Measurements from ENCODE around the gene RPS6KA3. TPM values are rescaled to one million over a fixed set of nuclear protein-coding genes. Genes with fewer than 3 reads are reported as not detected.

The RPS6KA3 gene
- total RNA-seq, 1 experiment from 2014 or later: 35.5 TPM

DNA sequence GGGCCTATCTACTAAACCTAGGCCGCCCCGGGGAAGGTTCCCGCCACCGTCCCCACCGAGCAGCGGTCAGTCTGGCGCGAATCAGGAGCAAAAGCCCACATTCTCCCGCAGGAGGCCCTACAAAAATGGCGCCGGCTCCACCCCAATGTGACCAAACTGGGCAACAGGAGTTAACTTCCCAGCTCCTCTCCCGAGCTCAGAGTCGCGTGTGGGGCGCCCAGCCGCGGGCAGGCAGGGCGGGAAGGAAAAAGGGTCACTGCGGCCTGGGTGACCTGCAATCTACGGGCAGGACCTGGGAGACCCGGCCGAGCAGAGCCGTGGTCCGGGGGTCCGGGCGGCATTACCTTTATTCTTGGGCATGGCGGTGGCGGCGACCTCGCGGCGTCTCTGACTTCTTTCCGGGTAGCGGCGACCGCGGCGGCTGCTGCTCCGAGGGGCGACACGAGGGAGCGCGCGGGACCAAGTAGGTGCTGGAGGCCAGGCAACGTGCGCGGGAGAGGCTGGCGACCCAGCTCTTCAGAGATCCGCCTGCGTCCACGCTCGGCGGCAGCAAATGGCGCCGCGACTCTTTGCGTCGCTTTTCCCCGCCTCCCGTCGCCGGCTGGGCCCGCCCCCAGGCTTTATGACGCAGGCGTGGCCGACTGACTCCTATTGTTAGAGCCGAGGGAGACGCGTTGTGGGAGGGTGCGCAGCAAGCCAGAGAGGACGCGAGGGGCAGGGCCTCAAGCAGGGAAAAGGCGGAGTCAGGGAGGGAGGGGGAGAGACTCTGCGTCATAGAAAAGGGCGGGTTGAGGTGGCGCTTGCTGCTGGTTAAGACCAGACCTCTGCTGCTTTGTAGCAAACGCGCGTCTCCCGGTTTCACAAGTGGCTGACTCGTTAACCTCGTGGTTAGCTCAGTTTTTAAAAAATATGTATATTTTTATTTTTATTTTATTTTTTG, 125.2 kb downstream of the RPS6KA3 start, which contains the start of gene EIF1AX (continued):
- TF ChIP-seq SRF (IDR thresholded peaks at IDR 0.05; ENCODE audit: low read depth) (0 out of 2 replicates have a peak, but pooled peaks have one; percentile 19), SIN3A (IDR thresholded peaks at IDR 0.05; ENCODE audit: low read depth) (no peak; the same call in 1 of the 2 replicates), POLR2A (IDR thresholded peaks at IDR 0.05; ENCODE audit: borderline replicate concordance, extremely low read depth, insufficient read depth, insufficient read length) (no peak), RAD21 (IDR thresholded peaks at IDR 0.05; ENCODE audit: low read depth) (no peak)
- TF ChIP-seq, protein P1, sequence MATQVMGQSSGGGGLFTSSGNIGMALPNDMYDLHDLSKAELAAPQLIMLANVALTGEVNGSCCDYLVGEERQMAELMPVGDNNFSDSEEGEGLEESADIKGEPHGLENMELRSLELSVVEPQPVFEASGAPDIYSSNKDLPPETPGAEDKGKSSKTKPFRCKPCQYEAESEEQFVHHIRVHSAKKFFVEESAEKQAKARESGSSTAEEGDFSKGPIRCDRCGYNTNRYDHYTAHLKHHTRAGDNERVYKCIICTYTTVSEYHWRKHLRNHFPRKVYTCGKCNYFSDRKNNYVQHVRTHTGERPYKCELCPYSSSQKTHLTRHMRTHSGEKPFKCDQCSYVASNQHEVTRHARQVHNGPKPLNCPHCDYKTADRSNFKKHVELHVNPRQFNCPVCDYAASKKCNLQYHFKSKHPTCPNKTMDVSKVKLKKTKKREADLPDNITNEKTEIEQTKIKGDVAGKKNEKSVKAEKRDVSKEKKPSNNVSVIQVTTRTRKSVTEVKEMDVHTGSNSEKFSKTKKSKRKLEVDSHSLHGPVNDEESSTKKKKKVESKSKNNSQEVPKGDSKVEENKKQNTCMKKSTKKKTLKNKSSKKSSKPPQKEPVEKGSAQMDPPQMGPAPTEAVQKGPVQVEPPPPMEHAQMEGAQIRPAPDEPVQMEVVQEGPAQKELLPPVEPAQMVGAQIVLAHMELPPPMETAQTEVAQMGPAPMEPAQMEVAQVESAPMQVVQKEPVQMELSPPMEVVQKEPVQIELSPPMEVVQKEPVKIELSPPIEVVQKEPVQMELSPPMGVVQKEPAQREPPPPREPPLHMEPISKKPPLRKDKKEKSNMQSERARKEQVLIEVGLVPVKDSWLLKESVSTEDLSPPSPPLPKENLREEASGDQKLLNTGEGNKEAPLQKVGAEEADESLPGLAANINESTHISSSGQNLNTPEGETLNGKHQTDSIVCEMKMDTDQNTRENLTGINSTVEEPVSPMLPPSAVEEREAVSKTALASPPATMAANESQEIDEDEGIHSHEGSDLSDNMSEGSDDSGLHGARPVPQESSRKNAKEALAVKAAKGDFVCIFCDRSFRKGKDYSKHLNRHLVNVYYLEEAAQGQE (IDR thresholded peaks at IDR 0.05; ENCODE audit: low read depth): no peak
- TF ChIP-seq, protein P2, sequence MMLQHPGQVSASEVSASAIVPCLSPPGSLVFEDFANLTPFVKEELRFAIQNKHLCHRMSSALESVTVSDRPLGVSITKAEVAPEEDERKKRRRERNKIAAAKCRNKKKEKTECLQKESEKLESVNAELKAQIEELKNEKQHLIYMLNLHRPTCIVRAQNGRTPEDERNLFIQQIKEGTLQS (IDR thresholded peaks at IDR 0.05): no peak

DNA sequence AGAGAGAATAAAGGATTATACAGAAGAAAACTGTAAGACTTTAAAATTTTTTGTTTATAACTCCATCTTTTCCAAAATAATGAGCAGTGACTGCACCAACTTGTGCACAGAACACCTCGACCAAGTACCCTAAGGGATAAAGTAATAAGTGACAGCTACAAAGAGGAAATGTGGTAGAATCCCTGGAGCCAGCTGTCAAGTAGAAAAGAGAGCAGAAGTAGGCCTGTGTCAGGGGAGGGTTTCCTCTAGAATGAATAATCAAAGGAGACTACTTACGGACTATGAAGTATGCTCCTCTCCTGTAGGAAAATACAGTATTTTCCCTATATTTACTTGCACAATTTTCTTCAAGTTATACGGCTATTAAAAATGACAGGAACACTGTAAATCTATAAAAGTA, 126.3 kb downstream of the RPS6KA3 start:
- RAD21 ChIA-PET (ENCODE audit: low non-redundant PET in 1 of 2, low total read pairs in 2 of 2, uncharacterized antibody in 2 of 2, unreplicated experiment in 2 of 2): no interaction called here
- DNase-seq (ENCODE audit: low read depth, low spot score) (no peak), ATAC-seq (no peak)
- POLR2A ChIA-PET: no interaction called here
- peaks cover 58% of the 10 kb centered on the region for H3K79me2 ChIP-seq (ENCODE audit: insufficient read depth, low read length)
- H4K20me1 ChIP-seq (ENCODE audit: insufficient read depth): peaks cover 18% of the 10 kb centered on the region; the same call in 1 of the 2 replicates
- H3K27ac ChIP-seq (ENCODE audit: low read depth, low read length): no peak overlapping the region
- intact Hi-C loops (cut with micrococcal nuclease): no loop called here
- peak overlapping the region; percentile 81 for H3K4me2 ChIP-seq (ENCODE audit: low read length)
- peak overlapping the region; percentile 78 to 86 for H3K4me3 ChIP-seq (replicated peaks in 1 of 2; ENCODE audit: low read depth in 1 of 2, low read length in 2 of 2)
- H3K4me1 ChIP-seq (ENCODE audit: control insufficient read depth in 1 of 2, insufficient read depth in 2 of 2, low read length in 2 of 2): peaks cover 5 to 14% of the 10 kb centered on the region in 2 experiments; a peak in 3 of 4 replicates
- peak overlapping the region; percentile 93 for H3K9ac ChIP-seq (ENCODE audit: low read length)
- H3K9me3 ChIP-seq (ENCODE audit: control insufficient read depth in 1 of 2, insufficient read depth in 1 of 2, low read depth in 1 of 2, low read length in 2 of 2): no peaks in the 10 kb centered on the region
- CTCF ChIA-PET: no interaction called here
- H3K36me3 ChIP-seq (ENCODE audit: control insufficient read depth in 1 of 2, insufficient read depth in 2 of 2, low read length in 2 of 2): peaks cover 4 to 31% of the 10 kb centered on the region in 2 experiments
- TF ChIP-seq YY1 (IDR thresholded peaks at IDR 0.05; ENCODE audit: extremely low read depth, insufficient replicate concordance, low read depth, low read length) (no peak), SRF (IDR thresholded peaks at IDR 0.05; ENCODE audit: low read depth) (no peak), SP1 (IDR thresholded peaks at IDR 0.05; ENCODE audit: low read depth) (no peak), ZFX (IDR thresholded peaks at IDR 0.05) (no peak), POLR2A (IDR thresholded peaks at IDR 0.05; ENCODE audit: borderline replicate concordance, extremely low read depth, insufficient read depth, insufficient read length) (no peak), TCF7L2 (IDR thresholded peaks at IDR 0.05; ENCODE audit: borderline replicate concordance, extremely low read depth, insufficient read depth, insufficient read length) (no peak), POLR2AphosphoS5 (IDR thresholded peaks at IDR 0.05; ENCODE audit: low read depth, low read length) (no peak), ELF1 (IDR thresholded peaks at IDR 0.05; ENCODE audit: borderline replicate concordance, low read depth) (no peak), JUND (IDR thresholded peaks at IDR 0.05) (no peak)
- TF ChIP-seq, protein P2 (IDR thresholded peaks at IDR 0.05): no peak
- TF ChIP-seq, protein P1 (IDR thresholded peaks at IDR 0.05; ENCODE audit: low read depth): no peak
- H3K9me2 ChIP-seq (ENCODE audit: insufficient read depth): no peaks in the 10 kb centered on the region
- no peaks in the 10 kb centered on the region for H3K27me3 ChIP-seq (ENCODE audit: insufficient read depth, low read length)
- H2AFZ ChIP-seq (ENCODE audit: low read depth, low read length, poor library complexity, severe bottlenecking): no peak overlapping the region
- no TSS peak for BruUV-seq (replicated peaks)

Measured in HCT116 (cell line).